PFSK-1 (cell line): ENCODE measurements around the gene SYTL3.

ENCODE experiments used
- FOXP2 ChIP-seq: optimal IDR thresholded peaks from 2 replicates; pipeline ENCODE3; 2011; ENCODE audit warnings: borderline replicate concordance, control low read depth, inconsistent platforms; ENCODE audit not compliant: insufficient read depth; ENCODE audit errors: extremely low read length, extremely low read depth
- POLR2AphosphoS5 ChIP-seq: IDR thresholded peaks from 2 replicates; pipeline ENCODE4 v1.6.1; 2012; ENCODE audit warnings: low read depth, mild to moderate bottlenecking, control low read depth, low read length, moderate library complexity
- SIN3A ChIP-seq: IDR thresholded peaks from 2 replicates; pipeline ENCODE4 v1.6.1; 2012; ENCODE audit warnings: mild to moderate bottlenecking, low read length, moderate library complexity, borderline replicate concordance; ENCODE audit not compliant: insufficient read depth
- TAF1 ChIP-seq: IDR thresholded peaks from 2 replicates; pipeline ENCODE4 v1.6.1; 2012; ENCODE audit warnings: low read length, control low read depth, borderline replicate concordance; ENCODE audit not compliant: insufficient read depth
- TF ChIP-seq, protein P1 (sequence below), 2 experiments: IDR thresholded peaks; 2 replicates each; pipeline versions ENCODE4 v1.6.1 to v1.8.0; 2011 to 2012; ENCODE audit warnings: low read depth in 2 of 2, low read length in 2 of 2, control low read depth in 1 of 2, inconsistent platforms in 1 of 2, mild to moderate bottlenecking in 1 of 2, moderate library complexity in 1 of 2; ENCODE audit not compliant: insufficient read depth in 1 of 2

The SYTL3 gene

DNA sequence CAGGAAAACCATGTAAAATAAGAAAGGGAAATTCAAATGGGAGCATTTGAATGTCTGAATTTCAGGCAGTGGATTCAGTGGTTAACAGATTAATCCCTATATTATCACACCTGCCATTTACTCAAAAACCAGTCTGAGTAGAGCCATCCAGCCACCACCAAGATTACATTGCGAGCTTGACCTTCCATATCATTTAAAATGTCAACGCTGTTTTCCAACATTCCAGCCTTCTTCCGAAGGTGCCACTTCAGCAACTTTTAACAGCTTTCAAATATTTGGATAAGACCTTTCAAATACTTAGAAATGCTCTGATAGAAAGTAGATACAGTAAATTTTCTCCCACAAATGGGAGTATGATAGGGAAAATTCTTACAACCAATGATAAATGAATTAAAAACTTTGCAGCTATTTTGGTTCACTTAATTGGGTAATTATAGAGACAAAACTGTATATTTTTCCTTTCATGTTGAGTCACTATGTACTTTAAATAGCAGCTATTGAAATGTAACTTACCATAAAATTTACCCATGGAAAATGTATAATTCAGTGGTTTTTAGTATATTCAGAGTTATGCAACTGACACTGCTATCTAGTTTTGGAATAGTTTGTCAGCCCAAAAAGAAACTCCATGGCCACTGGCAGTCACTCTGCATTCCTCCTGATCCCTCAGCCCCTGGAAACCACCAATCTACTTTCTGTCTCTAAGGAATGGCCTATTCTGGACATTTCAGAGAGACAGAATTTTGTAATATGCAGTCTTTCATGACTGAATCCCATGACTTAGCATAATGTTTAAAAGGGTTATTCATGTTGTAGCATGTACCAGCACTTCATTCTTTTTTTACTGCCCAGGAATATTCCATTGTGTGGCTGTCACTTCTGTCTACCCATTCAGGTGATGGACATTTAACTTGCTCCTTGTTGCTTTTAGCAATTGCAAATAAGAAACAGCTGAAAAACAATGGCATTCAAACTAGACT, 147.8 kb downstream of the SYTL3 start:
- TF ChIP-seq POLR2AphosphoS5 (no peak), SIN3A (no peak), FOXP2 (no peak), TAF1 (no peak)
- TF ChIP-seq, protein P1, sequence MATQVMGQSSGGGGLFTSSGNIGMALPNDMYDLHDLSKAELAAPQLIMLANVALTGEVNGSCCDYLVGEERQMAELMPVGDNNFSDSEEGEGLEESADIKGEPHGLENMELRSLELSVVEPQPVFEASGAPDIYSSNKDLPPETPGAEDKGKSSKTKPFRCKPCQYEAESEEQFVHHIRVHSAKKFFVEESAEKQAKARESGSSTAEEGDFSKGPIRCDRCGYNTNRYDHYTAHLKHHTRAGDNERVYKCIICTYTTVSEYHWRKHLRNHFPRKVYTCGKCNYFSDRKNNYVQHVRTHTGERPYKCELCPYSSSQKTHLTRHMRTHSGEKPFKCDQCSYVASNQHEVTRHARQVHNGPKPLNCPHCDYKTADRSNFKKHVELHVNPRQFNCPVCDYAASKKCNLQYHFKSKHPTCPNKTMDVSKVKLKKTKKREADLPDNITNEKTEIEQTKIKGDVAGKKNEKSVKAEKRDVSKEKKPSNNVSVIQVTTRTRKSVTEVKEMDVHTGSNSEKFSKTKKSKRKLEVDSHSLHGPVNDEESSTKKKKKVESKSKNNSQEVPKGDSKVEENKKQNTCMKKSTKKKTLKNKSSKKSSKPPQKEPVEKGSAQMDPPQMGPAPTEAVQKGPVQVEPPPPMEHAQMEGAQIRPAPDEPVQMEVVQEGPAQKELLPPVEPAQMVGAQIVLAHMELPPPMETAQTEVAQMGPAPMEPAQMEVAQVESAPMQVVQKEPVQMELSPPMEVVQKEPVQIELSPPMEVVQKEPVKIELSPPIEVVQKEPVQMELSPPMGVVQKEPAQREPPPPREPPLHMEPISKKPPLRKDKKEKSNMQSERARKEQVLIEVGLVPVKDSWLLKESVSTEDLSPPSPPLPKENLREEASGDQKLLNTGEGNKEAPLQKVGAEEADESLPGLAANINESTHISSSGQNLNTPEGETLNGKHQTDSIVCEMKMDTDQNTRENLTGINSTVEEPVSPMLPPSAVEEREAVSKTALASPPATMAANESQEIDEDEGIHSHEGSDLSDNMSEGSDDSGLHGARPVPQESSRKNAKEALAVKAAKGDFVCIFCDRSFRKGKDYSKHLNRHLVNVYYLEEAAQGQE (IDR thresholded peaks at IDR 0.05; ENCODE audit: insufficient read depth in 1 of 2, low read depth in 2 of 2, low read length in 2 of 2), result no peak

DNA sequence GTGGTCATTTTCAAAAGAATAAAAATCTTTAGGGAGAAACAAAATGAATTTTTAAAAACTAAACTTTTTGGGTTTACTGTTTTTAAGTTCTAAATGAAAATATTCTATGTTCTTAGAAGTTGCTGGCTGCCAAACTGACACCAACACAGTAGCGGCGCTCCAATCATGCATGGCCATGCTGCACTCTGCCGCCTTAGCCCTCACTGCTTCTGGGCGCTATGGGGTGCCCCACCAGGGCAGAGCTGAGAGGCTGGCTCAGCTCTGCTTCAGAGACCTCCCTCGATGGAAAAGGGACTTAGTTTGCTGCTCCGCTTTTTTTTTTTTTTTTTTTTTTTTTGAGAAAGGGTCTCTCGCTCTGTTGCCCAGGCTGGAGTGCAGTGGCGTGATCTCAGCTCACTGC, 148.5 kb downstream of the SYTL3 start:
- TF ChIP-seq SIN3A (no peak), POLR2AphosphoS5 (no peak), TAF1 (no peak), FOXP2 (no peak)

DNA sequence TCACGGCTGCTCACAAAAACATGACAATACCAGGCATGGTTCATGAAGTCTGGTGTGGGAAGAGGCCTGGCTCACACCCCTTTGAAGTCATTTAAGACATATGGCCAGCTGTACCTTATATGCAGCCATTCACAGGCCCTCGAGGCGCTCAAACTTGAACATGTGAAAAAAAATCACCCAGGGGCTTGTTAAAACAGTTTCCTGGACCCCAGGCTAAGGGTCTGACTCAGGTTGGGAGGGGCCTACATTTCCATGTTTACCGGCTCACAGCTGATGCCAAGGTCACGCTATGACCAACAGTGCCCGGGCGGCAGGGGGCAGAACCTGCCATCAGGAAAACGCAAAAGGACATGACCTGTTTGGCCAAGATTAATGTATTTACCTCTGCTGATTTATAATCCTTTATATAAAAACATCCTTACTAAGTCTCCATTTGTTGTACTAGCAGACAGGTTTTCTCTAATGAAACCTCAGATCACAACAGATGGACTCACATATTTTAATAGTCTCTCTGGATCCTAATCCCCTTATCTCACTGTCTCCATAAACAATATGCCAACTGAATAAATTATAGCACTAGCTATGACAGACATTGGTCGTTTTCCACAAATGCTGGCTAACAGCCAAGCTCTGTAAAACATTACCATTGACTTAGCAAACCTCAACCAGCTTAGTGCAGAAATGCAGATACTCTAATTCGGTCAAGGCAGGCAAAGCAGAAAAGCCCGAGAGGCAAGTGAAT, 149.4 kb downstream of the SYTL3 start:
- TF ChIP-seq POLR2AphosphoS5 (no peak), SIN3A (no peak), FOXP2 (no peak)
- TF ChIP-seq, protein P1 (IDR thresholded peaks at IDR 0.05; ENCODE audit: insufficient read depth in 1 of 2, low read depth in 2 of 2, low read length in 2 of 2), result no peak

DNA sequence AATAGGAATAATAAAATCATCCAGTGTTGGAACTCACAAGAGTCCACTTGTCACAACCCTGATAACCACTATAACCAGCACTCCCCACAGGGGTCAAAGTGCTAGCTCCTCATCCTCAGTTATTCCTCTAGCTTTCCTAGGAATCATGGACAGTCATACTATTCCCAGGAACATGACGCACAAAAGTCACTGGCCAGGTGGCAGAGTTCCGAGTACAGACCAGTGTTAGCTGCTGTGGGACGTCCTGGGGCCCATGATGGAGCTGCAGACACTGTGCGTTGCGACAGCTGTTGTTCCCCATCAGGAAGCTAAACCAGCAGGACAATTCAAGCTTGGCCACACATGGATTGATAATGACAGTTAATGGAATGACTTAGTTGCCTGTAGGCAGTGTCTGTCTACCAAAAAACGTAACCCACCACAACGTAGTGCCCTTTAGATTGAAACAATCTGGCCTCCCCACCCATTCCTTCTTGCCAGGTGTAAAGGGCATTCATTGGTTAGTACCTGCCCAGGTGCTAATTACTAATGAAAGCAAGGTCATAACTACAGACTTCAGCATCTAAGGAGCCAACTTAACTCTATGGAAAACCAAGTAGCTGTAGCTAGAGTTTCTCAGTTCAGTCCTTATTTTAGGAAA, 151.9 kb downstream of the SYTL3 start:
- TF ChIP-seq FOXP2, result no peak
- no peak for TF ChIP-seq TAF1
- TF ChIP-seq SIN3A, result no peak
- TF ChIP-seq, protein P1 (IDR thresholded peaks at IDR 0.05; ENCODE audit: insufficient read depth in 1 of 2, low read depth in 2 of 2, low read length in 2 of 2), result no peak
- TF ChIP-seq POLR2AphosphoS5, result no peak

DNA sequence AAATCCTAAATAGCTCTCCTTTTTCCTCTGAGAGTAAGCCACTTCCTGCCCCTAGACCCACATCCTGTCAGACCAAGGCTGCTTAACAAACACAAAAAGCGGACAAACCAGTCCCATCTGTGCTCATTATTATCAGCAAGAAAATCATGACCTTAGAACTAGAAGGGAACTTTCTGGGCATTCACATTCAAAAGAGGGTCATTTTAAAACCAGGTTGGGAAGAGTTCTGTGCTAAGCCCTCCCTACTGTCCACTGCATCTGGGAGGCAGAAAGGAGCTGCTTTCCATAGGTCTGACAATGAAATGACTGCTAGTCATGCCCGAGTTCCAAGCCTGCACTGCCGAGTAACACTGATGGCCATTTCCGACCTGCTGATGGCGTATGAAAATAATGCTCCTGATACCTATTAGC, 153.9 kb downstream of the SYTL3 start:
- TF ChIP-seq FOXP2, result no peak
- no peak for TF ChIP-seq SIN3A
- no peak for TF ChIP-seq POLR2AphosphoS5
- no peak for TF ChIP-seq TAF1
- TF ChIP-seq, protein P1 (IDR thresholded peaks at IDR 0.05; ENCODE audit: insufficient read depth in 1 of 2, low read depth in 2 of 2, low read length in 2 of 2), result no peak
